NCI-H69 (cell line): ENCODE results near the gene PIGS.

Source experiments
- DNase-seq: peaks from one replicate; lab custom pipeline; 2025; lab: John Stamatoyannopoulos, UW

PIGS gene

DNA sequence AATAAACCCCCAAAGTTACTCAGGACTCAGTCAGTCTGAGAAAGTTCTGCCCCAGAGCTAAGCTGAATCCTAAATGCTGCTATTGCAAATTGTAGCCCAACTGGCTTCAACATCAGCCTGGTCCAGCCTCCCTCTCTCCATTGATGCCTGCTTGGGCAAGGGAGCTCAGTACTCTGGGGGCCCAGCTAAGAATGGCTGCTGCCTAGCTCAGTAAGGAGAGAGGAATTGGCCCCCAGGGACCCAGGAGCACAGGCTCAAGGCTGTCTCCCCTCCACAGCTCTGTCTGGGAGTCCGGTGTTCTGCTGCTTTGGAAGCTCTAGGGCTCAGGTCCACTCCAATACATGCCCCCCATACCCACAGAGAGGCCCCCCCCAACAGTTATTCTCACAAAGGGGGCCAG is 20.5 kb downstream of the PIGS start:
- peak; percentile 18 for DNase-seq

DNA sequence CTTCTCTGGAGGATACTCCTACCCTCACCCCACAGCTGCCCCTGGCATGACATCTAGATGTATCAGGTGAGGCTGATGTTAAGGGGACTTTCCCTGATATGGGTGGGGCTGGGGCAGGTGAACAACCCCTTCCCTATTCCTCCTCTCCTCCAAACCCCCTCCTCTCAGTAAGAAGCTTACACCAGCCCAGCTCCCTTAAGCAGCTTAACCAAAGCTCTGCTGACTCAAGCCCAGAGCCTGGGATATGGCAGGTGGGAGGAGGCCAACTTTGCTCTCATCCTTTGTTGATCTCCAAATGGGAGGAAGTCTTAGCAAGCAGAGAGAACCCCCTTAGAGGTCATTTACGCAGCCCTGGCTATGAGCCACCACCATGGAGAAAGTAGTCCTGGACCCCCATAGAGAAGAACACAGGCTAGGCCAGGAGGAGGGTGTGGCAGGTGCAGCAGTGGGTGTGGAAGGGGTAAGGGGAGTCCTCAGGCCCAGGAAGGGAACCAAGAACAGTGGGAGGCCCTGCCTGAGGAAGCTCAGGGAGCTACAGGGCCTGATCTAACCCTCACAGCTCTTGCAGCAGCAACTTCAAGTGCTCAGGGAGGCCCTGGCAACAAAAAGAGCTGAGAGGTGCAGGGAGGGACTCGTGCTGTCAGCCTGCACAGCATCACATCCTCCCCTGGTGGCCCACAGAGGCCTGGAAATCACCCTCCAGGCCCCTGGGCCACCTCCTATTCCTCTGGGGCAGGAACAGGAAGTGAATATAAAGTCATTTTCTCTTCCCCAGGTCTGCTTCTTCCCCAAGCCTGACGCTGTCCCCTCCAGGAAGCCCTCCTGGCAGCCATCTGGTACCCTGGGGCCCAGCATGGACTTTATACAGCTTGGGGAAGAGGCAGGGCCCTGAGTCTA is 21.8 kb downstream of the PIGS start:
- DNase-seq = peak; percentile 60

DNA sequence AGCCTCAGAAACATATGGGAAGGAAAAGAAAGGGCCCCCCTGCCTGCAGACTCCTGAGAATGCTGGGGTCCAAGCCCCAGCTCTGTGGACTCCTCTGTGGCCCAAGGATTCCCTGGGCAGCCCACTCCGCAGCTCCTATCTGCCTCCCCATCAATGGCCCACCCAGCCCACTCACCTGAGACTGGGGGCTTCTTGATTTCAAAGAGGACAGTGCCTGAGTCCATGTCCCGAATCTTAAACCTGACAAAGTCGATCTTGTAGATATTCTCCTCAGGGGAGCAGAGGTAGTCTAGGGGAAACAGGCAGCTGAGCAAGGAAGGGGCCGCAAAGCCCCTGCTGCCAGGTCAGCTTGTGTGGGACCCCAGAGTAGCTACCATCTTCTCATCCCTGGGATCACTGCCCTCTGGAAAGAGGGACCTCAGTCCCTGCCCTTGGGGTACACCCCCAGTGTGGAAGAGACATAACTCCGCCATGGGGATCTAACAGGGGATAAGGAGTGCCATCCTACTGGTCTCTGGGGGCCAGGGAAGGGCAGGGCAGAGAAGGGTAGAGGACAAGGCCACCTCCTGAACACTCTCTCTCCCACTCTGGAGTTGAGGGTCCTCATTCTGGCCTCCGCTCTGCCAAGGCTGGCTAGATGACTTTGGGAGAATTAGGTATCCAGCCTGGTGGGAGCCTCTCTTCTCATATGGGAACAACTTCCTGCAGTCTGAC is 22.8 kb downstream of the PIGS start:
- no peak for DNase-seq

DNA sequence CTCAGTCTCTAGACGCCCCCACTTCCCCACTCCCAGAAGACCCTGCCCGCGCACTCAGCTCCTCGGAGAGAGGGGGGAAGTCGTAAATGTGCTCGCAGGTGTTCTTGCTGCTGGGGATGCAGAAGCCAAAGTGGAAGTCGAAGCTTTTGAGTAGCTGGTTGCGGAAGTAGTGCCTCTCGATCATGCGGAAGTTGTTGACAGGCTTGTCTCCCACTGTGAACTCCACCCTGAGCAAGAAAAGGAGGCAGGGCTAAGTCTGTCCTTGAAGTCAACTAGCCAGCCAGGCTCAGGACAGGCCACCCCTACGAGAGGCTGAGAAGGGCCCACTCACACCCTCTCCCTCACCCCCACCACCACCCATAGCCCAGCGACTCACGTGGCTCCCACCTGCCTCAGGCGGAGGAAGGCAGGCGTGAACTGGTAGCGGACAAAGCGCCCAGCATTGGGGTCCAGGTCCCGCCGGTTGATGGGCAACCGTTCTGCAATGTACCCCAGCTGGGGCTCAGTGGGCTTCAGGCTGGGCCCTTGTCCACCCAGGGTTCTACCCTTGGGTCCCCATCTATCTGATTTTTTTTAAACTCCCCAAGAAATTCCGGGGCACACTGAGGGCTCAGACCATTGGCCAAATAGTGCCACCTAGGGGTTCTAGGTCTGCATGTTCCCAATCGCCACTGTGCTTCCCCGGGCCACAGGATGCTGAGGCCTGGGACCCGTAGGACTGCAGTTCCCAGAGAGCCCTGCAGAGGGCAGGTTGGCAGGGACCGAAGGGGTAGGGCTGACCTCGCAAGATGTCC is 23.5 kb downstream of the PIGS start:
- DNase-seq = peak; percentile 74

DNA sequence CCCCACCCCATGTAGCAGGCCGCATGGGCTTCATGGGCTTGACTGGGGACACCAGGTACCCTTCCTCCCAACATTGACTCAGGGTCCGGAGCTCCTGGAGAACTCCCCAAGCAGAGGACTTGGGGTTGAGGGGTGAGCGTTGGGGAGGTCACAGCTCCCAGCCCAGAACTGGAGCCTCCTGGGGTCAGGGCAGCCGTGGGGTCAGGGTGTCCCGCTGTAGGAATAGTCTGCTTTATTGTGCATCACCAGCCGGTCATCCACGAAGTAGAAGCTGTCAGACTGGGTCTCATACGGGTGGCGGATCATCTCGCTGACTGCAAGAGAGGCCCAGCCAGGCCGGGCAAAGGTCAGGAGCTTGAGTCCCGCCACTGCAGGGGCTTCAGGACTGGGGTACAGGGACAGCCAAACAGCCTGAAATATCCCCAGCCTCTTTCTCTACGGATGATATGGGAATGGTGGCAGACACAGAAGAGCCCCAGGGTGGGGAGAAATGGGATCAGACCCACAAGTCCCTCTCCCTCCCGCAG is 24.2 kb downstream of the PIGS start:
- DNase-seq = no peak

DNA sequence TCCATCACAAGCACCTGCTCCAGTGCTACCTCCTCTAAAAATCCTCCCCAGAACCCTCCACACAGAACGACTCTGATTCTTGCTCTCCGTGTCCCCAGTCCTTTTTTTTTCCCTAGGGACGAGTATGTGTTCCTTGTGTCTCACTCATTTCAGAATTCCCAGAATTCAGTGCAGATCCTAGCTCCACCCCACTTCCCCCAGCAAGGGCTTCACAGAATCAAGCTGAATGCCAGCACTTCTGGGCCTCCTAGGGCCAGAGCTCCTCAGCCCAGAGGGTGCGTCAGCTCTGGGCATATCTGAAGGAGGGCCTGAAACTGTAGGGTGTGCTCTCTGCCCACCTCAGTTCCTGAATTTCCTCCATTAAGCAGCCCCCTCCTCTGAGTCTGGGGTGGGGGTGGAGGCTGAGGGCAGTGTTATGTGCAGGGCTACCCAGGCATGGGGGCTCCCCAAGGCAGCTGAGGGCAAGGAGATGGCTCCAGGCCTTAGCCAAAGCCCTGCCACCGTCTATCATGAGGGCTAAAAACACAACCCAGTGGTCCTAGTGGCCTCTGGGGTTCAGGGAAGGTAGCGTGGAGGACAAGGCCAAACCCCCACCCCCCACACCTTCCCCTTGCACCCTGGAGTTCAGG is 25.4 kb downstream of the PIGS start:
- no peak for DNase-seq

DNA sequence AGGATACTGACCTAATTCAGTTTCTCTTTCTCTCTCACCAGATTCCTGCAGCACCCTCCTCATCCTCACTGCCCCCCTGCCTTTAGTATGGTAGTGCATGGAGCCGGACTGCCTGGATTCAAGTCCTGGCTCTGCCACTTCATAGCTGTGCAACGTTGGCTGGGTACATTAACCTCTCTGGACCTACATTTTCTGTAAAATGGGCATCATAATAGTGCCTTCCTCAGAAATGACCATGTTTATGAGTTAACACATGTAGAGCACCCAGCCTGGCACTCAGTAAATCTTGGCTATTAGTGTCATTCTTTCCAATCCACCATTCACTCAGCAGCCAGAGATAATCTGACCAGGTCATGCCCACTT is 26.2 kb downstream of the PIGS start:
- no peak for DNase-seq

DNA sequence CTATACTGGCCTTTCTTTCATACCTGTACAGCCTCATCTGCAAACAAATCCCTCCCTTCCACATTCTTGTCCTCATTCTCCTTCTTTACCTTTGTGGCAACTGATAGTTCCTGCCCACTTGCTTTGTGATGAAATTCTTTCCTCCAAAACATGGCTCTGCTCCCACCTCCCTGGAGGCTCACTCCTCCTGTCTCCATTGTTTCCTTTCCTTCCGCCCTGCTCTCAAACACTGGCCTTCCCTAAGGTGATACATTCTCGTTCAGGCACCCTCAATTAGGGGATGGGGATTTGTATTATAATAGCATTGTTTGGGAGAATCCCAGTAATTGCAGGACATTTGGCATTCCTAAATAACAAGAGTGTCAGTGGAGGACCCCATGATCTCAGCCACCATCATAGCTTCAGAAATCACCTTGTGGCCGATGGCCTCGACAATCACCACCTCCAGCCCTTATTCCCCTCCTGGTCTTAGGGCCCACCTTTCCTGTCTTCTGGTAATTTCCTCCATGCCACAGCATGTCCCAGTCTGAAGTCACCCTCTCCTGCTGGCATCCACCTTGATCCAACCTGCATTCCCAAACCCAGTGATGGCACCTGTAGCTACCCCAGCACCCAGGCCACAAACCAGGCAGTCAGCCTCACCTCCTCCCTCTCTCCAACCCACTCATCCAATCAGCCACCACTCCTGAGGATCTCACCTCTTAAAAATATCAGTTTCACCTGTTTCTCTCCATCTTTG is 26.8 kb downstream of the PIGS start:
- no peak for DNase-seq

DNA sequence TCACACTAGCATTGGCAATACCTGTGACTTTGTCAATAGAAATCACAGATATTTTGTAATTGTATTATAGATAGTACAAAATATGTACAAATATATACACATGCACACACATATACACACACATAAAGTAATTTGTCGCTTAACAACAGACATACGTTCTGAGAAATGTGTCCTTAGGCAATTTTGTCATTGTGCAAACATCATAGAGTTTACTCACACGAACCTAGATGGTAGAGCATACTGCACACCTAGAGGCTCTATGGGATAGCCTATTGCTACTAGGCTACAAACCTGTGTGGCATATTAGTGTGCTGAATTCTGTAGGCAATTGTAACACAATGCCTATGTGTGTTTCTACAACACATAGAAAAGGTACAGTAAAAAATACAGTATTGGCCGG is 29.9 kb downstream of the PIGS start:
- DNase-seq = no peak

DNA sequence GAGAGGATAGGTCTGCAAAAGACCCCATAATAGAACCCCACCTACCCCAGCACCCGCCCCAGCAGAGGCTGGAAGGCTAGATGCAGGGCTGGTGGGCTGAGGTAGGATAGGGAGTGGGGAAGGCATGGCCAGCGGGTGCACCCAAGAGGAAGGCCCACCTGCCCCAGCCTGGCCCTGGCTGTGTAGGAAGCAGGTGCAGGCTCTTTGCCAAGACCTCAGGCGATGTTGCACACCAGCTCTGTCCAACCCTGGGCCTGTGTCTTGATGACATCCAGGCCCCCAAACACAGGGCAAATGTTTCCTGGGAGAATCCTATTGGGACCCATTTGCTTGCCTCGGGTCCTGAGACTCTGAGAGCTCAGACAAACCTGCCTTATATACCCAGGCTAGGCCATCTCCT is 31.1 kb downstream of the PIGS start:
- DNase-seq = peak; percentile 49

DNA sequence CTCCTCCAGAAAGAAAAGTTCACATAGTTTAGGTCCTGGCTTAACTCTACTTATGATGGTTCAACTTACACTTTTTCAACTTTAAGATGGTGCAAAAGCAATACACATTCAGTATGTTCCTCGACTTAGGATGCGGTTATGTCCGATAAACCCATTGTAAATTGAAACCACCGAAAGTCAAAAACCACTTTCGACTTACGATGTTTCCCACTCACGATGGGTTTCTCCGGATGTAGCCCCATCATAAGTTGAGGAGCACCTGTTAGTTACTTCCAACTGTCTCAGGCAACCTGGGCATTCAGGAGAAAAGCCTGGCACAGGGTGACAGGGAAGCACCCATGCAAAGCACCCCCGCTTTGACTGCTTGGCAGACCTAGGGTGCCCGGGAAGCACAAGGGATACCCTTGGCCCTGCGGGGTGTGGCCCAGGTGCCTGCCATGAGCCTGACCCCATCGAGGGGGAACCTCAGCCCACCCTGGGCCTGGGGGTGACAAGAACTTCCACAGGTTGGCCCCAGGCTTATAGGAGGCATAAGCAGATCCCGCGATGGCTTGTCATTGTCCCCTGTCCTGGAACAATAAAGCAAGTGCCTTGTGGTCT is 32.9 kb downstream of the PIGS start:
- DNase-seq = no peak

DNA sequence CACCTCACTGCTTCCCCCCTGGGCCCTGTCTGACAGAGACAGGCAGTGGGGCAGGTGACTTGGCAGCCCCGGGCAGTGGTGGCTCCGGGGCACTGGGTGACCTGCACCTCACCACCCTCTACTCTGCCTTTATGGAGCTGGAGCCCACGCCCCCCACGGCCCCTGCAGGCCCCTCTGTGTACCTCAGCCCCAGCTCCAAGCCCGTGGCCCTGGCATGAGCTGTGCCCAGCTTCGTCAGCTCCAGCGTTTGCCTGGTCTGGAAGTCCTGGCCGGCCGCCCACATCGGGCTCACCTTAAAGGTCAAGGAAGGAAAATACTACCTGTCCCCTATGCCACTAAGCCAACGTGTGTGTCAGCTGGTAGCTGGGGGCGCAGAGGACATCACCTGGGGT is 34.1 kb downstream of the PIGS start:
- no peak for DNase-seq

DNA sequence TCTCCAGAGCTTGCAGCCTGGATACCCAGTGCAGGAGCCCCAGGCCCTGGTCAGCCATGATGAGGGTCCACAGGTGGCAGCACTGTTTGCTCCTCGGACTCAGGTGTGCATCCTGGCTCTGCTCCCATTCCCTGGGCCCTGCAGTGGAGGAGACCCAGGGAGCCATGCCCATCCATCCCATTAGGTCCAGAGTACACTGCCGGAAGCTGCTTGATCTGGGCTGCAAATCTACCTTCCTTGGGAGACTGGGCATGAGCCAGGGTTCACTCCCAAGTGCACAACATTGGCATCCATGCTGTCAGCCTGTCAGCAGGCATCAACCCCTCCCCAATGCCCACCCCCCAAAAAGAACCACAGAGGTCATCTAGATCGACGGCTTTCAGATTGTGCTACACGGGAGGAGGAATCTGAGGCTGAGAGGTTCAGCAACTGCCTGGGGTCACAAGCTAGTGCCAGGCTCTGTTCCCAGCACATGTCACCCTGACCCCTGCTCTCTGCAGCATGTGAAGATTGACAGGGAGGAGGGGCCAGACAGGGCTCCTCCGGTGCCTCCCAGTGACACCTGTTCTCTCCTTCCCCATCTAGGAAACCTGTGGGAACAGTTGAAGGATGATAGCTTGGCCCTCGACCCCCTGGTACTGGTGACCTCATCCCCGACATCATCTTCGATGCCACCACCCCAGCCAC is 34.6 kb downstream of the PIGS start:
- peak; percentile 56 for DNase-seq

DNA sequence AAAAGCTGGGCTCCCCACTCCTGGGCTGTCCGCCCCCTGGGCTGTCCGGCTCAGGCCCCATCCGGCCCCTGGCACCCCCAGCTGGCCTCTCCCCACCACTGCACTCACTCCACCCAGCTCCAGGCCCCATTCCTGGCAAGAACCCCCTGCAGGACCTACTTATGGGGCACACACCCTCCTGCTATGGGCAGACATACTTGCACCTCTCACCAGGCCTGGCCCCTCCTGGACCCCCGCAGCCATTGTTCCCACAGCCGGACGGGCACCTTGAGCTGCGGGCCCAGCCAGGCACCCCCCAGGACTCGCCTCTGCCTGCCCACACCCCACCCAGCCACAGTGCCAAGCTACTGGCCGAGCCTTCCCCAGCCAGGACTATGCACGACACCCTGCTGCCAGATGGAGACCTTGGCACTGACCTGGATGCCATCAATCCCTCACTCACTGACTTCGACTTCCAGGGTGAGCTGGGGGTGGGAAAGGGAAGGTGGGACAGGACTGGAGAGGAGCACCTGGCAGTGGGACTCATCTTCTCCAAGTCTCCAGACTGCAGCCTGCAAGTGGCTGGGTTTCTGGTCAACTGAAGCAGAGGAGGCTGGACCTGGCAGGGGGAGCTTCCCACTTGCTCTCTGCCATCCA is 36.5 kb downstream of the PIGS start:
- DNase-seq = no peak

DNA sequence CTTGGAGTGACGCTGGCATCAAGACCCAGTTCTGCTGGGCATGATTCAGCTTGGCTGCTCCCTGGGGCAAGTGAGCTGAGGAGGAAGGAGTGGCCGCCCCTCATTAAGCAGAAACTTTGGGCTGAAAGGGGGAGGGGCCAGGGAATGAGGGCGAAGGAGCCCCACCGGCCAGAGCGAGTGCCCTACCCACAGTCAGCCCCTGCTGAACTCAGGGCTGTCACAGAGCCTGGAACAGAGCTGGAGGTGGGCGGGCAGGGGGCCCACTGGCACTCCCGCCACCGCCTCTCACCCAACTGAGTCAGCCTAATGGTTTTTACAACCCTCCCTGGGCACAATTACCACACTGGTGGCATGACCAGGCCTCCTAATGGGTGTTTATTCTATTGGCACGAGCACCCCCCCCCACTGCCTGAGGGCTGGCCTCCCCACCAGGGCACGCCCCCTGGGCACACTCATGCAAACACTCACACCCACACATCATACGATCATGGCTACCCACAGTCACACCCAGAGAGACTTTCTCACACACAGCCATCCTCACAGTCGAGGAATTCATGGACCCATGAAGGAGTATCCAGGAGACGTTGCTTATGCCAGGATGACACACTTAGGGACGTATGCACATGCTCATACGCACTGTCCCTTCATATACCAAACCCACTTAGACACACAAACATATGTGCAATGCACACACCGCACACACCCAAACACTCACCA is 38.1 kb downstream of the PIGS start:
- no peak for DNase-seq

DNA sequence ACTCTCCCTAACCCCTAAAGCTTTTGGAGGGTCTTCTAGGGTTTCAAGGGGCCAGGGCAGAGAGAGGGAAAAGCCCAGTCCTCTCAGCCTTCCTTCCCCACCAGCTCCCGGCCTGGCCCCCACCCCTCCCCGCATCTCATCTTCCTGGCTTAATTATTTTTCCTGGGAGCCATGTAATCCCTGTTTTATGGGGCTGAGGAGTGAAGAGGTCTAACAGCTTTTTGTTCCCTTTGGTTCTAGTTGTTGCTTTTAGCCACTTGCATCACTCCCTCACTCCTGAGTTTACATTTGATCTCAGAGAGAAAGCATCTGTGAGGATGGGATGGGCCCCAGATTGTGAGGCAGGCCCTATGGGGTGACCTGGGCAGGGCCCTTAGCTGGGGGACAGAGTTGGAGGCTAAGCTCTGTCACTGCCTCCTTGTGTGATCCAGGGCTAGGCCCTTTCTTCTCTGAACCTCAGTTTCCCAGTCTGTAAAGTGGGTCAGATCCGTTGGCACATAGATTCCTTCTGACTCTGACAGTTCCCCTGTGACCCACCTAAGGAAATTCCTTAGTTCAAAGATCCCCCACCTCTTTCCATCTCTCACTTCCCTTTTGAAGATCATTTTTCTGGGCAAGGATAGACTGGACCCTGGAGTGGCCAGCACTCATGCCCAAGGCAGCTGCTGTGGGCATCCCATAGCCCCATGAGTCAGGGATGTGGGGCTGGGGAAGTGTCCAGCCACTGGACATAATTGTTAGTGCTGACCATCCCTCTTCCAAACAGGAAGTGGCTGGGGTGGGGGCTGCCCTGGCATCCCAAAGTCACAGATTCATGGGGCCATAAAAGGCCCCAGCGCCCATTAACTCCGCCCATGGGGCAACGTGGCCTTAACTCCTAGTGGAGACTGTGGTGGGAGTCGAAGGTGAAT is 39.0 kb downstream of the PIGS start:
- no peak for DNase-seq

DNA sequence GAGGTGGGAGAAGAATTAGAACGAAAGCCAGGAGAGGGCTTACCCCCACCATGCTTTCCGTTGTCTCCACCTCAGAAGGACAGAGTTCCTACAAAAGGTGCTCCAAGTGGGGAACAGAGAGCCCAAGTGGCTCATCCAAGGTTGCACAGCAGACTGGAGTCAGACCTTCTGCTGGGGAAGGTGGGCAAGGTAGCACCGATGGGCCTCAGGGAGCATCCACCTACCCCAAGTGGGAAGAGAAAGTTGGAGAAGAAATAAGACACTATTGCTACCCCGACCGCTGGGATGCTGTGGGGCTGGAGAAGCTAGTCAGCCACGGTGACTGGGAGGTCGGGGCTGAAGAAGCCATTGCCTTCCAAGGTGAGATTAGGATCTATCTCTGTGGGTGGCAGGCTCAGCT is 40.4 kb downstream of the PIGS start:
- no peak for DNase-seq

DNA sequence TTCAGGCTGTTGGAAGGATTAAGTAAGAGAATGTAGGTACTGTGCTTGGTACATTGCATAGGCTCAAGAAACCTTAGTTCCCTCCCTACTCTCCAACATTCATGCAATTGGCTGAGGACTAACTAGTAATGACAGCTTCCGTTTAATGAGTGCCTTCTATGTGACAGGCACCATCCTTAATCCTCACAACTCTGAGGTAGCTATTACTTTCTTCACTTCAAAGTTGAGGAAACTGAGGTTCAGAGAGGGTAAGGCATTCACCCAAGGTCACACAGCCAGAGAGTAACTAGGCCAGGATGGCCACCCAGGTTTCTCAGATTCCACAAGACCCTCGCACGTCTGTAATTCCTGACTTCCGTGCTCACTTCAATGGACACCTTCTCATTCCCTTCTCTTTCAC is 41.1 kb downstream of the PIGS start:
- no peak for DNase-seq
